CD4-positive, alpha-beta T cell treated with Interleukin-15 for 4 hours (primary cell): Measurements from ENCODE around the gene ANK2.

ENCODE experiments used
- DNase-seq: peaks from one replicate; pipeline ENCODE4 v3.0.0-alpha.2; 2020; ENCODE audit warnings: low spot score

ANK2 gene

DNA sequence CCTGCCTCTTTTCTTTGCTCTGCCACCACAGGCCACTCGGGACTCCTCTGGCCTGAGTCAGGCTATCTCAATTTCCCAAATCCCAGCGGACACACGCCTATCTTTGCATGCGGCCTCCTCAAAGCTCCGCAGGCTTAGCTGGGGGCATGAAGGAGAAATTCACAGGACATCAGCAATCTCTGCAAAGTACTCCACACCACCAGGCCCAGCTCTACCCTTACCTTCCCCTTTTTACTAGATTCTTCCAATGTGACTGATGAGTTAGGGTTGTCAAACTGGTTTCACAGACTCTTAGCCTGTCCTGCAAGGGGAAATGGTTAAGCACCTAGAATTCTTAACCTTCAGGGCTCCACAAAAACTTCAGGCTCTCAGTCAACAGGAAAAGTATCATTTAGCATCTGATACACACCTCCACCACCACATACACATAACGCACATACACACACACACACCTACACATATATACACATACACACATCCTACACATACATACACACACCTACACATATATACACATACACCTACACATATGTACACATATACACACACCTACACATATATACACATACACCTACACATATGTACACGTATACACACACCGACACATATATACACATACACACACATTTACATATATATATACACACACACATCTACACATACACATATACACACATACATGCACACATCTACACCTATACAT lies 349.1 kb downstream of the ANK2 start:
- DNase-seq: no peak

DNA sequence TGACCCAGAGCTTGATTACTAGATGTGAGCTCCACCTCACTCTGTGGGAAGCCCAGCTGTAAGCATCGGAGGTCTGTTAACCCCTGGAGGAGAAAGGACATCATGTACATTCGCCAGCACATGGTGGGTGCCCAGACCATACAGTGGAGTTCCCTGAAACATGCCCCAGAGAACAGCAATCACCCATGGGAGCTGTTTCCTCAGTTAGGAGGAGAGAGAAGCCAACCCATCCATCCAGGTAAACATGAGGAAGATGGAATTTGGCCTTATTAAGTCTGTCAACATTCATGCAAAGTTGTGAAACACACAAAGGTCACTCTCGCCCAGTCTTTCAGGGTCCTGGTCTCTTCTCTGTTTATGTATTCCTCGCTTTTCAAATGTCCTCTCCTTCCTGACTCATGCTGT lies 354.7 kb downstream of the ANK2 start:
- no peak for DNase-seq

DNA sequence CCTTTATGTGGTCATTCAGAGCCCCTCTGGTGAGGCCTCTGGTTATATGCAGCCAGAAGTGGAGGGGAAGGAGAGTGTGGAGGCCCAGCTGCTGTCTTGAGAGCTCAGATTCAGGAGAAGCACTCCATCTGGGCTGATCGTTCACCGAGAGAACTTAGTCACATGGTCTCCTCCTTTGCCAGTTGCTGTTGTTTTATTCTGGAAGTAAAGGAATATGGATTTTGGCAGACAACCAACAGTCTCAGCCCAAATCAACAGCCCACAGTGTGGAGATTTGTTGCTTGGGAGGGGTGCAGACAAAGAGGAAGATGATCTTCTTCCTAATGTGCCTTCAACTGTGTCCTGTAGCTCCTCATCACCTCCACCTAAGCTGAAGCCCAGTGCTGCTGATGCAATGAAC lies 355.4 kb downstream of the ANK2 start:
- no peak for DNase-seq

DNA sequence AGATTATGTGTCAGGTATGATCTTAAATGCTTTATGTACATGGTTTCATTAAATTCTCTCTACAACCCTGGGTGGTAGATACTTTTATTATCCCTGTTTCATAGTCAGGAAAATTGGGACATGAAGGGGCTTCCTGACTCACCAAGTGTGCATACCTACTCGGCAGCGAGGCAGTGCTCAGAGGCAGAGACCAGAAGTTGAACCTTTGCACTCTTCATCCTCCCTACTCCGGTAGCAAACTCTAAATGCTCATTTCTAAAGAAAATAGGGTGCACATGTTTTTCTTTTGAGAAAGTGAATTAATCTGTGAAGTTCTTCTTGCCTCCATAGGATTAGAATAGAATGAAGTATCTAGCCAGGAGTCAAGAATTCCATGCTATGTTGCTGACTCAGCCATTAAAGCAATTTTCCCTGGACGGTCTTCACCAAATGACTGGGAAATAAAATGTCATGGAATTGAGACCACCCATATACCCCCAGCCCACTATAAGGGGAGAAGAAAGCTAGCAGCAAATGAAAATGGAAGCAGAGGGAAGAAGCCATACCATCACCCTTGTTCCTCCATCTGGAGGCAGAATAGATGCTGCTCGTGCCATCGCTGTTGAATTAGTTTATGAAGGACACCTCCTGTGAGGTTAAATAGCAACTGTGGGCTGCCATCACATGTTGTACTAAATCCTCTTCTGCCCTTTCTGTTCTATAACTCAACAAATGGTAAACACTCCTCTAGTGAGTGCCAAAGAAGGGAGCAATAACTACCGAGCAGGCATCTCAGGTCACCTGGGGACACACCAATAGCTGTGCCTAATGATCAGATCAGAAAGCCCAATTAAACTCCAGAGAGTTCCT lies 356.6 kb downstream of the ANK2 start:
- DNase-seq: no peak

DNA sequence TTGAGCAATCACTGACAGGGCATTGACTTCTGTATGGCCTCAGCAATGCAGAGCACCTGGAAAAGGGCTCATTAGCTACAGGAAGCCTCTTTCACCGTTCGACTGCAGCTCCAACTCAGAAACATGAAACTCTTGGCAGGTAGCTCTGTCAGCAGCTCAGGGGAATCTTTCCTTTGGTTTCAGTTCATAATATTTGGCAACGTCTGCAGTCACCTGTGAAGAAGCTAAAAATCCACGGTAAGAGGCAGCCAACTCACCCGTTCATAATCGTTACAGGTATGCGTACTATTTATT lies 357.2 kb downstream of the ANK2 start:
- no peak for DNase-seq

DNA sequence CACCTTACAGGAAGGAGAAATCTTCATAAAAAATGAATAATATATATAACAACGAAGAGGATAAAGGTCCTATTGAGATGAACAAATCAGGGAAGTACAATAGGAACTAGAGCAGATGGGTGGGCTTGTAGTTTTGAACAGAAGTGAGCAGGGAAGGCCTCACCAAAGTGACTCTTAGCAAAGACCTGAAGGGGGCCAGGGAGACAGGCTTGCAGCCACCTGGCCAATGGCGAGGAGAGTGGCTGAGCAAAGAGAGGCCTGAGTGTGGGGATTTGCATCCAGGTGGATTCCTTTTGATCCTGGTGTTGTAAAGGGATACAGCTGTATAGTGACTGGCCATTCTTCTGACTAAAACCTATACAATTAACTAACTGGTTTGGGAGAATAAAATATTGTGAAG lies 358.0 kb downstream of the ANK2 start:
- no peak for DNase-seq

DNA sequence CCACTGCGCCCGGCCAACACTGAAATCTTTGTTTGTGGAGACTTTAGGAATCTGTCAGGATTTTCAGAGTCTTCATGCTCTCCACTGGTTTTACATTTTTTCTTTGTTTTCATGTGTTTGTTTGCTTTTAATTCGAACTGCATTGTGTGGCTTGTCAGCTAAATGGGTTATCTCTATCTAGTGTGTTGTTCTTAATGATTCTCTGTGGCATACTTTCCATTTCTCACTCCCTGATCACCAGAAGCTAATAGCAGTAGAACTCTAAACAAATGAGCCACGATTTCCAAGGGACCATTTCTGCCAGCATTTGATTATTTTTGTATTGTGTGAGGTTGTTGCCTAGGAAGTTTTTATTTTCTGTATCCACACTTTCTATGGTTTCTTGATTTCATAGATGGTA lies 359.7 kb downstream of the ANK2 start:
- no peak for DNase-seq

DNA sequence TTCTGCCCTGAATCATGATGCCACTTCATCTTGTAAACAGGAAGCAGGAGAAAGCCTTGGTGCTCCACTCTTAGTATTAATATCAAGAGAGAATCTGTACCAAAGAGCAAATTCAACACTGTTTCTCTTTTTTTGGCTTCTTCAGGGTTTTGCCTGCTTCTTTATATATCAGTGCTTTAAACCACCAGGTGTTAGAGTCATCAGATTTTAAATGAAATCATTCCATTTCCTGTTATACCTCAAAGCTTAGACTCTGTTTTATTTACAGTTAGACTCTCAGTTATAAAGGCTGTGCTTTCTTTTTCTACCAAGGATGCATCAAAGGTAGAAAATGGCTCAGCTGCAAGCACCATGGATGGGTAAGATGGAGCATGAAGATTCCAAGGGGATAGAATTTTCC lies 361.2 kb downstream of the ANK2 start:
- no peak for DNase-seq

DNA sequence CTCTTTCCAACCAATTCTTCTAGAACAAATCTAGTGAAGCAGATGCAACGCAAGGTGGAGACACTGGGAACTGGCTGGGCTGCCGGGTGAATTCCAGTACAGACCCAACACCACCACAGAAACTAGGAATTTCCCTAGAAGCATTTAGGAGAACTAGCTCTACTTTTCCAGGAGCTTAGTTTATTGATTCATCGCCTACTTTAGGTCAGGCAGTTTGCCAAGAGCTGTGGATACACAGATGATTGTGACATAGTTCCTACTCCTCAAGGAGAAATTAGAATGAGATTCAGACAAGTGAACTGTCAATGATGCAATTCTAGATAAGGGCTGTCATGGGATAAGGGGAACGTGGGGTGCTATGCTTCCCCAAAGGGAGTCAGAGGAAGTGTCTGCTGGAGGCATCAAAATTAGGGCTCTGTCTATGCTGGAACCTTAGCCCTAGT lies 362.1 kb downstream of the ANK2 start:
- no peak for DNase-seq

DNA sequence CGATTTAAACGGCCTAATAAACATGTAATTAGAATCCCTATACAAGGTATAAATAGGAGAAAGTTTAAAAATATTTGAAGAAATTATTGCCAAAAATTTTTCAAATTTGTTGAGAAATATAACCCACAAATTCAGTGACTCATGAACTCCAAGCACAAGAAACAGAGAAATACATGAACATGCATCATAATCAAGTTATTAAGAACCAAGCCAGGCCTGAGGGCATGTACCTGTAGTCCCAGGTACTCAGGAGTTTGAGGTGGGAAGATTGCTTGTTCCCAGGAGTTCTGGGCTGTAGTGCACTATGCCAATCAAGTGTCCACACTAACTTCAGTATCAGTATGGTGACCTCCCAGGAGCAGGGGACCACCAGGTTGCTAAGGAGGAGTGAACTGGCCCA lies 370.2 kb downstream of the ANK2 start:
- no peak for DNase-seq

DNA sequence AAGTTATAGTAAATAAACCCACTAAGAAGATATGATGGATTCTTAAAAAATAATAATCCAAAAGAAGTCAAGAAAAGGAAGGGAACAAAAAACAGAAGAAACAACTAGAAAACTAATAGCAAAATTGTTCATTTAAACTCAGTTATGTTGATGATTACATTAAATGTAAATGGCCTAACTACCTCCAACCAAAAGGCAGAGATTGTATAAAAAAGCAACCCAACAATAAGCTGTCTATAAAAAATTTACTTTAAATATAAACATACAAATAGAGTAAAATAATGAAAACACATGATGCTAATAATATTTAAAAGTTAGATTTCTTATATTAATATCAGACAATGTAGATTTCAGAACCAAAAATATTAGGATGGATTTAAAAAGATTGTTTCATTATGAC lies 371.5 kb downstream of the ANK2 start:
- no peak for DNase-seq

DNA sequence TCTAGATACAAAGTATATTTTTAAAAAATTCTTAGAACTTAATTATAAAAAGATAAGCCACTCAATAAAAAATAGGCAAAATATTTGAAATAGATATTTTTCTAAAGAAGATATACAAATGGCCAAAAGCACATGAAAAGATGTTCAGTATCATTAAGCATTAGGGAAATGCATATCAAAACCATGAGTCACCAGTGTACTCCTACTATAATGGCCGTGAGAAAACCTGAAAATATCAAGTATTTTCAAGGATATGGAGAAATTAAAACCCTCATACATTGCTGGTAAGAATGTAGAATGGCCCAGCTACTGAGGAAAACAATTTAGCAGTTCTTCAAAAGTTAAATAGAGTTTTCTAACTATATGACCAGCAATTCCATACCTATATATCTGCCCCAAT lies 374.2 kb downstream of the ANK2 start:
- no peak for DNase-seq

DNA sequence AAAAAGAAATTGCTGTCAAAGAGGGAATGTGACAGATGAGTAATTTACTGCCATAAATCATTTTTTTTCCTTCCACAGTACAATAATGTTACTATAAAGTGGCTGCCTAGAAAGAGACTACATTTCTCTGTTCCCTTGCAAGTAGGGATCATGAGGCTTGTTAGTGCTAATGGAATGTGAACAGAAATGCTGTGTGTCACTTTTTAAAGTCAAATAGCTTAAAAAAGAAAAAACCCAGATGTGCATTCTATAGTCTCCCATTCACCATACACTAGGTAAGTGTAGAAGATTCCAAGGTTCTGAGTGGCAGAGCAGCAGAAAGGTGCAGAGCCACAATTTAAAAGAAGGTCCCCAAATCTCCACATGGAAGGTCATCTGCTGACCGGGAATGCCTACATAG lies 383.7 kb downstream of the ANK2 start:
- no peak for DNase-seq
